LNCaP clone FGC (cell line): ENCODE data around the gene TEAD3.
"Not testable (repeated sequence)": the region's sequence is repeated elsewhere in the genome, so short reads cannot be mapped to it uniquely, and the experiment has no call there.

ENCODE experiments used
- DNase-seq: peaks from one replicate; pipeline ENCODE4 v3.0.0-alpha.2; 2011; ENCODE audit warnings: low read depth
- H3K4me3 ChIP-seq: 2 replicates; pipeline ENCODE4 v1.5.1; 2011; ENCODE audit warnings: mild to moderate bottlenecking, low read depth, low read length, control low read depth
- TF ChIP-seq, protein P1 (sequence below): IDR thresholded peaks from 2 replicates; pipeline ENCODE4 v1.5.1; 2012; ENCODE audit warnings: mild to moderate bottlenecking; ENCODE audit not compliant: control insufficient read depth, insufficient read depth; ENCODE audit errors: extremely low read depth

The TEAD3 gene

GRCh38 chr6:35519313-35520015, 22.6 kb upstream of the TEAD3 start:
- no peak overlapping the region for H3K4me3 ChIP-seq
- no peak for DNase-seq
- TF ChIP-seq, protein P1, sequence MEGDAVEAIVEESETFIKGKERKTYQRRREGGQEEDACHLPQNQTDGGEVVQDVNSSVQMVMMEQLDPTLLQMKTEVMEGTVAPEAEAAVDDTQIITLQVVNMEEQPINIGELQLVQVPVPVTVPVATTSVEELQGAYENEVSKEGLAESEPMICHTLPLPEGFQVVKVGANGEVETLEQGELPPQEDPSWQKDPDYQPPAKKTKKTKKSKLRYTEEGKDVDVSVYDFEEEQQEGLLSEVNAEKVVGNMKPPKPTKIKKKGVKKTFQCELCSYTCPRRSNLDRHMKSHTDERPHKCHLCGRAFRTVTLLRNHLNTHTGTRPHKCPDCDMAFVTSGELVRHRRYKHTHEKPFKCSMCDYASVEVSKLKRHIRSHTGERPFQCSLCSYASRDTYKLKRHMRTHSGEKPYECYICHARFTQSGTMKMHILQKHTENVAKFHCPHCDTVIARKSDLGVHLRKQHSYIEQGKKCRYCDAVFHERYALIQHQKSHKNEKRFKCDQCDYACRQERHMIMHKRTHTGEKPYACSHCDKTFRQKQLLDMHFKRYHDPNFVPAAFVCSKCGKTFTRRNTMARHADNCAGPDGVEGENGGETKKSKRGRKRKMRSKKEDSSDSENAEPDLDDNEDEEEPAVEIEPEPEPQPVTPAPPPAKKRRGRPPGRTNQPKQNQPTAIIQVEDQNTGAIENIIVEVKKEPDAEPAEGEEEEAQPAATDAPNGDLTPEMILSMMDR: no peak

DNA sequence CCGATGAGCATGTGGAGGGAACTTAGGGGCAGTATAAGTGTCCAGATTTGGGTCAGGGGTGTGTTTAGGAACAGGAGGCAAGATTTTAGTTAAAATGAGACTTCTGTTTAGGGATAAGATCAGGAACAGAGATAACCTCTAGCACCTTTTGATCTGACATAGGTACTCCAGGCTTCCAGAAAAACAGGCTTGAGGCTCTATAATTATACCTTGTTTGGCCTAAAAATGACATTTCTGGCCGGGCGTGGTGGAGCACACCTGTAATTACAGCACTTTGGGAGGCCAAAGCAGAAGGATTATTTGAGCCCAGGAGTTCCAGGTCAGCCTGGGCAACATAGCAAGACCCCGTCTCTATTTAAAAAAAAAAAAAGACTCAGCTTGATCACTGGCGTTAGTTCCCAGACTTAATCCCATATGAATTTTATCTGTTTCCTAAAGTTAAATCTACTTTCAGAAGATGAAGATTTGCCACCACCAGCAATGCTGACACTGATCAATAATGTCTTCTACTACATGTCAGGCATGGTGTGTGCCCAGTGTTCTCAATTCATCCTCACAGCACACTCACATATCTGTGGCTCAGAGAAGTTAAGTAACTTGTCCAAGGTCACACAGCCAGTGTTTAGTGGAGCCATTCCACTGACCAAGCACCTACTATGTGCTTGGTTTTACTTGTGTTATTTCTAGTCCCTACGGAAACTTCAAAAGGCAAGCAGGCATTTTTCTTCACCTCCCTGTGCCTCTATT, 21.9 kb upstream of the TEAD3 start:
- no peak overlapping the region for H3K4me3 ChIP-seq
- no peak for DNase-seq
- TF ChIP-seq, protein P1: no peak

- not testable (repeated sequence) for DNase-seq
These were observed 21.1 kb upstream of the TEAD3 start for GRCh38 chr6:35517978-35518377.

GRCh38 chr6:35516712-35517111, 19.8 kb upstream of the TEAD3 start:
- TF ChIP-seq, protein P1: no peak
- H3K4me3 ChIP-seq: no peak overlapping the region
- no peak for DNase-seq

More at GRCh38 chr6:35517978-35518377, 21.1 kb upstream of the TEAD3 start:
- H3K4me3 ChIP-seq: not testable (repeated sequence)

DNA sequence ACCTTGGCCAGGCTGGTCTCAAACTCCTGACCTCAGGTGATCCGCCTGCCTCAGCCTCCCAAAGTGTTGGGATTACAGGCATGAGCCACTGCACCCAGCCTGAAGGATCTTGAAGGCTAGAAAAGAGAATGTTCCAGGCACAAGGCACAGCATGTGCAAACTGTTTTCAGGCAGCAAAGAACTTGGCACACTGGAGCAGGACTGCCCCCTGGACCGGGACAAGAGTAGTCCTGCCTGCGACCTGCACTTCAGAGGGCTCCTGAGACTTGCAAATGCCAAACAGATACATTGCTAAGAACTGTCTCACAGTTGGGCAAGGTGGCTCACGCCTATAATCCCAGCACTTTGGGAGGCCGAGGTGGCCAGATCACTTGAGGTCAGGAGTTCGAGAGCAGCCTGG, 19.1 kb upstream of the TEAD3 start:
- H3K4me3 ChIP-seq, DNase-seq: not testable (repeated sequence)

- no peak for DNase-seq
- H3K4me3 ChIP-seq: no peak overlapping the region
- TF ChIP-seq, protein P1: no peak
These were observed 17.7 kb upstream of the TEAD3 start for GRCh38 chr6:35514587-35514986.

DNA sequence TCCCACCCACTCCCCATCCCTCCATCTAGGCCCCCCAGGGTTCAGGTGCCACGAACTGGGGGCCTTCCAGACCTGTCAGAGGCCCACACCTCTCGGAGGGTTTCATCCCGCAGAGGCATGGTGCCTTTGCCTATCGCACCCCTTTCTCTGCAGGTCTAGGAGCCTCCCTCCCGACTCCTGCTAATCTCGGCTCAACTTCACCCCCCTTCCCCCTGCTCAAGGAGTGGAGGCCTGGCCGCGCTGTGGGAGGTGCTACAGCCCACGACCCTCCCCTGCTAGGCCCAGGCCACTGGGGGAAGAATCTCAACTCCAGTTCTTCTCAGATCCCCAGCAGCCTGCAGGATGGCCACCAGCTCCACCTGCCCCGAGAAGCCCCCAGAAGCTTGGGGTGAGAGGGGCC, 15.9 kb upstream of the TEAD3 start, which contains the start of gene TULP1:
Gene TULP1, minus strand, starts transcription at position 157 of the 400 bp plus-strand sequence. Its CDS starts 38 bp downstream, at position 119.
- TF ChIP-seq, protein P1: no peak
- no peak within 1 kb of the TSS for H3K4me3 ChIP-seq

GRCh38 chr6:35512006-35512405, 15.1 kb upstream of the TEAD3 start:
- no peak for DNase-seq
- no peak overlapping the region for H3K4me3 ChIP-seq
- TF ChIP-seq, protein P1: no peak

More for the DNA sequence above, 15.9 kb upstream of the TEAD3 start, which contains the start of gene TULP1:
- DNase-seq: no peak
